H1 (cell line): ENCODE data around the gene ALPP. TPM values are rescaled to one million over a fixed set of nuclear protein-coding genes. Genes with fewer than 3 reads are reported as not detected.

ENCODE experiments used
- CTCF ChIA-PET: fragments of 300-600 bp; sonication (Branson Sonifier 250); formaldehyde crosslinking; loops from one replicate; lab custom pipeline; 2021; ENCODE audit not compliant: partially characterized antibody; lab: Charles Lee
- POLR2A ChIA-PET: fragments of 300-600 bp; sonication (Branson Sonifier 250); formaldehyde crosslinking; loops from one replicate; lab custom pipeline; 2021; ENCODE audit warnings: inconsistent platforms; ENCODE audit not compliant: partially characterized antibody; lab: Charles Lee
- DNase-seq, 2 experiments: peaks; one replicate each; pipeline versions ENCODE4 v3.0.0 to v3.0.0-alpha.2; 2010 to 2022; ENCODE audit warnings: low spot score in 2 of 2, low read depth in 1 of 2, mixed read lengths in 1 of 2
- FAIRE-seq: peaks from 2 replicates; lab custom pipeline; 2011; peaks lifted over from hg19 to GRCh38; lab: Jason Lieb, UNC
- H2AFZ ChIP-seq: 2 replicates; pipeline ENCODE4 v1.8.1; 2012; ENCODE audit warnings: low read length, inconsistent platforms
- H2AK5ac ChIP-seq: 2 replicates; pipeline ENCODE4 v1.6.1; 2013; ENCODE audit warnings: low read depth, low read length
- H2BK120ac ChIP-seq: replicated peaks from 2 replicates; pipeline ENCODE3; 2013; ENCODE audit warnings: low read depth, low read length, inconsistent platforms
- H2BK12ac ChIP-seq: 2 replicates; pipeline ENCODE4 v1.6.1; 2013; ENCODE audit warnings: low read depth, low read length
- H2BK15ac ChIP-seq: 2 replicates; pipeline ENCODE4 v1.6.1; 2013; ENCODE audit warnings: low read length
- H2BK20ac ChIP-seq: 2 replicates; pipeline ENCODE4 v1.6.1; 2013; ENCODE audit warnings: low read length
- H2BK5ac ChIP-seq: 2 replicates; pipeline ENCODE4 v1.6.1; 2013; ENCODE audit warnings: low read depth, low read length
- H3K14ac ChIP-seq: 2 replicates; pipeline ENCODE4 v1.6.1; 2013; ENCODE audit warnings: inconsistent platforms; ENCODE audit not compliant: insufficient read length
- H3K18ac ChIP-seq: 2 replicates; pipeline ENCODE4 v1.6.1; 2013; ENCODE audit warnings: low read length; ENCODE audit errors: extremely low read depth
- H3K23ac ChIP-seq: 2 replicates; pipeline ENCODE4 v1.6.1; 2013; ENCODE audit warnings: inconsistent platforms; ENCODE audit not compliant: insufficient read length
- H3K23me2 ChIP-seq: 2 replicates; pipeline ENCODE4 v1.6.1; 2013; ENCODE audit warnings: low read depth, low read length
- H3K27ac ChIP-seq: 2 replicates; pipeline ENCODE4 v1.6.1; 2011; ENCODE audit warnings: low read depth, low read length, inconsistent platforms
- H3K27me3 ChIP-seq, 4 experiments: replicated peaks in 1 of 4; 1 replicate in 1 of 4; 2 replicates in 3 of 4; pipeline versions ENCODE4 v1.6.1 to v1.8.1; 2011 to 2013; ENCODE audit warnings: low read length in 3 of 4, mild to moderate bottlenecking in 3 of 4, inconsistent platforms in 2 of 4, mixed read lengths in 2 of 4, moderate library complexity in 1 of 4; ENCODE audit not compliant: control insufficient read depth in 3 of 4, insufficient read depth in 3 of 4; ENCODE audit errors: extremely low read depth in 1 of 4
- H3K36me3 ChIP-seq, 4 experiments: 2 replicates each; pipeline versions ENCODE4 v1.6.1 to v1.8.1; 2011 to 2013; ENCODE audit warnings: mild to moderate bottlenecking in 4 of 4, low read length in 3 of 4, moderate library complexity in 2 of 4, control low read depth in 1 of 4, inconsistent platforms in 1 of 4; ENCODE audit not compliant: insufficient read depth in 4 of 4, control insufficient read depth in 2 of 4
- H3K4ac ChIP-seq: replicated peaks from 2 replicates; pipeline ENCODE3; 2013; ENCODE audit warnings: low read length, low read depth, mixed read lengths, inconsistent platforms; ENCODE audit not compliant: insufficient read length
- H3K4me1 ChIP-seq, 4 experiments: replicated peaks in 1 of 4; 1 replicate in 1 of 4; 2 replicates in 3 of 4; pipeline versions ENCODE4 v1.6.1 to v1.8.1; 2011 to 2013; ENCODE audit warnings: low read length in 3 of 4, inconsistent platforms in 2 of 4, mixed read lengths in 1 of 4; ENCODE audit not compliant: insufficient read depth in 4 of 4, control insufficient read depth in 3 of 4
- H3K4me2 ChIP-seq, 2 experiments: 2 replicates each; pipeline versions ENCODE4 v1.6.1 to v1.8.1; 2011 to 2013; ENCODE audit warnings: low read depth in 2 of 2, low read length in 2 of 2, control low read depth in 1 of 2, inconsistent platforms in 1 of 2, mild to moderate bottlenecking in 1 of 2; ENCODE audit not compliant: insufficient read depth in 1 of 2
- H3K4me3 ChIP-seq, 4 experiments: fragments of 200-600, 300-600 bp in 1 of 4; sonication (generic), shearing (Covaris generic), sonication (Bioruptor Twin) in 1 of 4; 2 replicates each; pipeline versions ENCODE4 v1.5.1 to v1.8.1; 2011 to 2016; ENCODE audit warnings: low read length in 4 of 4, low read depth in 3 of 4, control low read depth in 2 of 4, inconsistent platforms in 2 of 4, mild to moderate bottlenecking in 2 of 4, mixed read lengths in 1 of 4, moderate library complexity in 1 of 4; ENCODE audit not compliant: insufficient read depth in 2 of 4; ENCODE audit errors: extremely low read depth in 1 of 4
- H3K56ac ChIP-seq: replicated peaks from 2 replicates; pipeline ENCODE3; 2013; ENCODE audit warnings: low read depth, mild to moderate bottlenecking, mixed read lengths, low read length, inconsistent platforms; ENCODE audit not compliant: insufficient read length
- H3K79me1 ChIP-seq: 2 replicates; pipeline ENCODE4 v1.6.1; 2013; ENCODE audit warnings: low read depth, low read length, control low read depth
- H3K79me2 ChIP-seq, 2 experiments: 2 replicates each; pipeline versions ENCODE4 v1.6.1 to v1.8.1; 2012 to 2013; ENCODE audit warnings: low read length in 2 of 2, mild to moderate bottlenecking in 2 of 2, inconsistent platforms in 1 of 2; ENCODE audit not compliant: insufficient read depth in 2 of 2, control insufficient read depth in 1 of 2
- H3K9ac ChIP-seq, 4 experiments: replicated peaks in 1 of 4; 1 replicate in 1 of 4; 2 replicates in 3 of 4; pipeline versions ENCODE4 v1.6.1 to v1.8.1; 2011 to 2013; ENCODE audit warnings: low read depth in 3 of 4, low read length in 3 of 4, control low read depth in 2 of 4, mild to moderate bottlenecking in 2 of 4, moderate library complexity in 2 of 4, inconsistent platforms in 1 of 4; ENCODE audit errors: extremely low read depth in 1 of 4
- H3K9me3 ChIP-seq, 2 experiments: 2 replicates each; pipeline versions ENCODE4 v1.6.1 to v1.8.1; 2012 to 2013; ENCODE audit warnings: mild to moderate bottlenecking in 2 of 2, moderate library complexity in 2 of 2, control low read depth in 1 of 2, inconsistent platforms in 1 of 2, low read depth in 1 of 2, low read length in 1 of 2, mixed read lengths in 1 of 2; ENCODE audit not compliant: insufficient read depth in 2 of 2
- H4K20me1 ChIP-seq, 2 experiments: replicated peaks in 1 of 2; 2 replicates each; pipeline versions ENCODE3 to v1.8.1; 2011 to 2013; ENCODE audit warnings: inconsistent platforms in 2 of 2, low read length in 2 of 2, mild to moderate bottlenecking in 1 of 2; ENCODE audit not compliant: insufficient read depth in 2 of 2, control insufficient read depth in 1 of 2
- H4K5ac ChIP-seq: 2 replicates; pipeline ENCODE4 v1.6.1; 2013; ENCODE audit warnings: low read length, low read depth, mixed read lengths, inconsistent platforms; ENCODE audit not compliant: insufficient read length
- H4K8ac ChIP-seq: 2 replicates; pipeline ENCODE4 v1.8.0; 2013; ENCODE audit warnings: mild to moderate bottlenecking, moderate library complexity, low read length, inconsistent platforms; ENCODE audit not compliant: insufficient read depth; ENCODE audit errors: extremely low read depth
- H4K91ac ChIP-seq: replicated peaks from 2 replicates; pipeline ENCODE3; 2013; ENCODE audit warnings: low read length, mixed read lengths, inconsistent platforms; ENCODE audit not compliant: insufficient read length
- BRCA1 ChIP-seq: IDR thresholded peaks from 2 replicates; pipeline ENCODE4 v1.6.1; 2012; ENCODE audit warnings: low read depth, low read length, improper control_type of control experiment
- CBX5 ChIP-seq: fragments of 300-800, 300-1000 bp; sonication (generic); IDR thresholded peaks from 2 replicates; pipeline ENCODE4 v1.7.1; 2016; ENCODE audit warnings: antibody characterized with exemption, low read length, low read depth
- FOSL1 ChIP-seq: IDR thresholded peaks from 2 replicates; pipeline ENCODE4 v1.6.1; 2011; ENCODE audit warnings: mild to moderate bottlenecking, low read depth, low read length, moderate library complexity; ENCODE audit not compliant: insufficient read depth
- GTF2F1 ChIP-seq: IDR thresholded peaks from 2 replicates; pipeline ENCODE4 v1.6.1; 2012; ENCODE audit warnings: low read depth, low read length, improper control_type of control experiment, borderline replicate concordance
- JUND ChIP-seq: IDR thresholded peaks from 2 replicates; pipeline ENCODE4 v1.6.1; 2011; ENCODE audit warnings: mild to moderate bottlenecking, improper control_type of control experiment, low read length
- NRF1 ChIP-seq: IDR thresholded peaks from 2 replicates; pipeline ENCODE4 v1.6.1; 2011; ENCODE audit warnings: mild to moderate bottlenecking, low read depth, low read length, improper control_type of control experiment
- POU5F1 ChIP-seq: IDR thresholded peaks from 2 replicates; pipeline ENCODE4 v1.6.1; 2011; ENCODE audit warnings: low read depth, mild to moderate bottlenecking, low read length, moderate library complexity
- RBBP5 ChIP-seq: IDR thresholded peaks from 2 replicates; pipeline ENCODE4 v1.7.1; 2012; ENCODE audit warnings: low read depth, mild to moderate bottlenecking, inconsistent platforms, low read length, moderate library complexity, borderline replicate concordance
- RNF2 ChIP-seq: fragments of 200-900, 300-1000 bp; sonication (generic); IDR thresholded peaks from 2 replicates; pipeline ENCODE4 v1.7.1; 2016; ENCODE audit warnings: borderline replicate concordance, low read depth, mild to moderate bottlenecking, antibody characterized with exemption, low read length; ENCODE audit not compliant: poor library complexity, severe bottlenecking; ENCODE audit errors: missing control alignments
- RXRA ChIP-seq: IDR thresholded peaks from 2 replicates; pipeline ENCODE4 v1.6.1; 2011; ENCODE audit warnings: low read depth, mild to moderate bottlenecking, low read length, moderate library complexity; ENCODE audit not compliant: insufficient read depth
- SIX5 ChIP-seq: IDR thresholded peaks from 2 replicates; pipeline ENCODE4 v1.6.1; 2011; ENCODE audit warnings: mild to moderate bottlenecking, low read depth, low read length
- WGBS, 2 experiments: shearing (Covaris generic) in 1 of 2; methylation state at CpG; one replicate each; pipeline versions ENCODE4 v1.1.6 to v1.1.7; 2013 to 2015; ENCODE audit warnings: low lambda C conversion rate in 2 of 2, mixed read lengths in 2 of 2, inconsistent platforms in 1 of 2, low coverage in 1 of 2, missing lambda C conversion rate in 1 of 2; ENCODE audit not compliant: insufficient replicate concordance in 2 of 2, insufficient coverage in 1 of 2, insufficient read length in 1 of 2; ENCODE audit errors: extremely low coverage in 1 of 2, missing lambda C conversion rate in 1 of 2; 5-methylcytosine and 5-hydroxymethylcytosine counted together
- polyA plus RNA-seq, 7 experiments: library from polyadenylated mRNA; depleted of rRNA in 3 of 7; stranded (reverse) in 5 of 7; unstranded in 2 of 7; fragments of >200 nt in 5 of 7; fragments of 200-250 nt in 2 of 7; gene quantifications; 1 replicate in 5 of 7; 2 replicates in 1 of 7; 4 replicates in 1 of 7; pipeline versions ENCODE4 v1.2.1 to v1.2.3, GENCODE V29; 2011 to 2013; ENCODE audit warnings: missing spikeins in 2 of 7, mixed read lengths in 2 of 7
- total RNA-seq: library from RNA; stranded (reverse); fragmentation: NEBNext Ultra II Directional; extraction: Animal tissue kit (Norgen Biotek cat#: 25700); gene quantifications from 2 replicates; pipeline ENCODE4 v1.2.1, GENCODE V29; 2021
- TF ChIP-seq, protein P1 (sequence below): IDR thresholded peaks from 2 replicates; pipeline ENCODE4 v1.6.1; 2012; ENCODE audit warnings: inconsistent platforms

Gene ALPP
- total and polyA plus RNA-seq, 2 of the 8 experiments (the other 6 are each of a cell fraction or from before 2014, with no cell fraction given), result 0.15 TPM

DNA sequence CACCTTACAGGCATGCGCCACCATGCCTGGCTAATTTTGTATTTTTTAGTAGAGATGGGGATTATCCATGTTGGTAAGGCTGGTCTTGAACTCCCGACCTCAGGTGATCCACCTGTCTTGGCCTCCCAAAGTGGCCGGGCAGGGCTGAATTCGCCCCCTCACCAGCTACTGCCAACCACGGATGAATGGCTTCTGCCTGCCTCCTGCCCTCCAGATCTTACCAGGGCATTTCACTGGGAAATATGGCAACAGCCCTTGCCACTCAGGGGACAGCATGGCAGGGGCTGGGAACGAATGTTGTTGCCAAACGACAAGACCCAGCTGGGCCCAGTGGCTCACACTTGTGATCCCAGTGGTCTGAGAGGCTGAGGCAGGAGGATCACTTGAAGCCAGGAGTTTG lies 1.8 kb upstream of the ALPP start:
- no peak for FAIRE-seq

More for the DNA sequence above, 1.8 kb upstream of the ALPP start:
- H2BK20ac ChIP-seq, result 0 out of 2 replicates have a peak overlapping the region, but pooled peaks have one; percentile 7
- POLR2A ChIA-PET, result interaction anchor here (0.7 to 1.9 kb wide), 4 partner anchors 9 to 51 kb away, joined by 3 to 6 read pairs (median 4); no protein-coding TSS in a partner anchor
- no peak overlapping the region for H3K4ac ChIP-seq
- H4K5ac ChIP-seq, result no peak overlapping the region
- H3K14ac ChIP-seq, result no peak overlapping the region
- no peaks in the 10 kb centered on the region for H3K79me2 ChIP-seq
- no peak overlapping the region for H3K23ac ChIP-seq
- no peak overlapping the region for H2AFZ ChIP-seq
- H3K4me3 ChIP-seq, result no peak overlapping the region
- DNase-seq, result no peak
- H4K20me1 ChIP-seq, result no peaks in the 10 kb centered on the region
- TF ChIP-seq POU5F1 (no peak), NRF1 (no peak), GTF2F1 (no peak), FOSL1 (no peak), RBBP5 (no peak), CBX5 (no peak), RNF2 (no peak), RXRA (no peak), SIX5 (no peak), BRCA1 (no peak), JUND (no peak)
- TF ChIP-seq, protein P1, sequence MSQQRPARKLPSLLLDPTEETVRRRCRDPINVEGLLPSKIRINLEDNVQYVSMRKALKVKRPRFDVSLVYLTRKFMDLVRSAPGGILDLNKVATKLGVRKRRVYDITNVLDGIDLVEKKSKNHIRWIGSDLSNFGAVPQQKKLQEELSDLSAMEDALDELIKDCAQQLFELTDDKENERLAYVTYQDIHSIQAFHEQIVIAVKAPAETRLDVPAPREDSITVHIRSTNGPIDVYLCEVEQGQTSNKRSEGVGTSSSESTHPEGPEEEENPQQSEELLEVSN, result no peak
- H2AK5ac ChIP-seq, result no peak overlapping the region
- no peak overlapping the region for H3K27ac ChIP-seq
- H3K4me1 ChIP-seq, result peaks cover 0 to 13% (median 4%) of the 10 kb centered on the region in 4 experiments; a peak in 5 of 7 replicates
- no peak overlapping the region for H3K4me2 ChIP-seq
- H3K9ac ChIP-seq, result no peak overlapping the region
- WGBS, 2 experiments, result 88% methylated on average over 7 of the region's 7 CpGs; no CpG with 5 or more reads in 1 of the 2 experiments
- H2BK5ac ChIP-seq, result no peak overlapping the region
- H2BK15ac ChIP-seq, result peak overlapping the region; percentile 31; the same call in 1 of the 2 replicates
- H4K8ac ChIP-seq, result no peak overlapping the region
- H4K91ac ChIP-seq, result no peak overlapping the region
- no peaks in the 10 kb centered on the region for H3K79me1 ChIP-seq
- CTCF ChIA-PET, result interaction anchor here (1.4 to 8.3 kb wide), 4 partner anchors 11 to 62 kb away, joined by 3 to 88 read pairs (median 5); no protein-coding TSS in a partner anchor
- H3K27me3 ChIP-seq, result peaks cover 0 to 1% (median under 1%) of the 10 kb centered on the region in 4 experiments; a peak in 3 of 7 replicates
- no peak overlapping the region for H3K18ac ChIP-seq
- no peaks in the 10 kb centered on the region for H3K9me3 ChIP-seq
- H2BK12ac ChIP-seq, result 0 out of 2 replicates have a peak overlapping the region, but pooled peaks have one; percentile 71
- H3K36me3 ChIP-seq, result no peaks in the 10 kb centered on the region
- no peak overlapping the region for H2BK120ac ChIP-seq
- H3K56ac ChIP-seq, result no peak overlapping the region
- H3K23me2 ChIP-seq, result no peaks in the 10 kb centered on the region
